HCT116 (cell line): ENCODE data around the gene ST7.

Experiments
- FOSL1 ChIP-seq: IDR thresholded peaks from 2 replicates; pipeline ENCODE4 v1.6.1; 2012; ENCODE audit warnings: low read depth
- SP1 ChIP-seq: IDR thresholded peaks from 2 replicates; pipeline ENCODE4 v1.6.1; 2012; ENCODE audit warnings: low read depth
- ZNF274 ChIP-seq: fragments of 200-500 bp; sonication (Bioruptor generic); IDR thresholded peaks from 2 replicates; pipeline ENCODE4 v1.6.1; 2014; ENCODE audit warnings: mild to moderate bottlenecking, low read depth, low read length, inconsistent platforms
- TF ChIP-seq, protein P1 (sequence below): IDR thresholded peaks from 2 replicates; pipeline ENCODE4 v1.6.1; 2012
- TF ChIP-seq, protein P2 (sequence below), 3 experiments: fragments of 200-600 bp in 1 of 3; sonication (generic) in 1 of 3; IDR thresholded peaks in 2 of 3; conservative IDR thresholded peaks in 1 of 3; 2 replicates each; pipeline ENCODE4 v1.5.1; 2012 to 2017; ENCODE audit warnings: low read depth in 2 of 3, low read length in 2 of 3, antibody characterized with exemption in 1 of 3, borderline replicate concordance in 1 of 3, control low read depth in 1 of 3, mild to moderate bottlenecking in 1 of 3, mixed read lengths in 1 of 3, mixed run types in 1 of 3, moderate library complexity in 1 of 3; ENCODE audit not compliant: insufficient read depth in 1 of 3

DNA sequence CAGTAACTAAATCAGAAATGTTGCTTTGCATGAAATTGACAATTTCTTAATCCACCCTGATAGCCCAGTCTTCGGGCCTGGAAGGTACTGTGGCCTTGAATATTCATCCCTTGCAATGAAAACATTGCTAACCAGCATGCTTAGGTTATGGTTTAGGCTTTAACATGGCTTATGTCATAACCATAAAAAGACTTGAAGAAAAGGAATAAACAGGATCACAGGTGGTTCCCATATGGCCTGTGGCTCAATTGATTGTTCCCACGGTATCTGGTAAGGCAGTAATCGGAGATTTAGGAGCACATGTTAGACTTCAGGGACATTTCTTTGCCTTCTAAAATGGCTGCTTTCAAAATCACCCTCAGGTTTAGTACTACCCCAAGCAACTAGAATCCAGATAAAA, 139.5 kb downstream of the ST7 start:
- TF ChIP-seq, protein P1, sequence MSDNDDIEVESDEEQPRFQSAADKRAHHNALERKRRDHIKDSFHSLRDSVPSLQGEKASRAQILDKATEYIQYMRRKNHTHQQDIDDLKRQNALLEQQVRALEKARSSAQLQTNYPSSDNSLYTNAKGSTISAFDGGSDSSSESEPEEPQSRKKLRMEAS, result no peak
- TF ChIP-seq SP1, result no peak
- TF ChIP-seq, protein P2, sequence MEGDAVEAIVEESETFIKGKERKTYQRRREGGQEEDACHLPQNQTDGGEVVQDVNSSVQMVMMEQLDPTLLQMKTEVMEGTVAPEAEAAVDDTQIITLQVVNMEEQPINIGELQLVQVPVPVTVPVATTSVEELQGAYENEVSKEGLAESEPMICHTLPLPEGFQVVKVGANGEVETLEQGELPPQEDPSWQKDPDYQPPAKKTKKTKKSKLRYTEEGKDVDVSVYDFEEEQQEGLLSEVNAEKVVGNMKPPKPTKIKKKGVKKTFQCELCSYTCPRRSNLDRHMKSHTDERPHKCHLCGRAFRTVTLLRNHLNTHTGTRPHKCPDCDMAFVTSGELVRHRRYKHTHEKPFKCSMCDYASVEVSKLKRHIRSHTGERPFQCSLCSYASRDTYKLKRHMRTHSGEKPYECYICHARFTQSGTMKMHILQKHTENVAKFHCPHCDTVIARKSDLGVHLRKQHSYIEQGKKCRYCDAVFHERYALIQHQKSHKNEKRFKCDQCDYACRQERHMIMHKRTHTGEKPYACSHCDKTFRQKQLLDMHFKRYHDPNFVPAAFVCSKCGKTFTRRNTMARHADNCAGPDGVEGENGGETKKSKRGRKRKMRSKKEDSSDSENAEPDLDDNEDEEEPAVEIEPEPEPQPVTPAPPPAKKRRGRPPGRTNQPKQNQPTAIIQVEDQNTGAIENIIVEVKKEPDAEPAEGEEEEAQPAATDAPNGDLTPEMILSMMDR (IDR thresholded peaks at IDR 0.05 in 2 of 3, conservative IDR thresholded peaks at IDR 0.05 in 1 of 3; ENCODE audit: borderline replicate concordance in 1 of 3, insufficient read depth in 1 of 3, low read depth in 2 of 3, low read length in 2 of 3), result no peak
- TF ChIP-seq FOSL1, result no peak
- TF ChIP-seq ZNF274, result no peak
